Stimulated activated CD4-positive, alpha-beta T cell treated with anti-CD3 and anti-CD28 coated beads, Interleukin-12 subunit alpha, Interleukin-12 subunit beta, amount 100 ng/mL, for 4 hours (primary cell): Measurements from ENCODE around the gene TMEM229A.
"Not testable (repeated sequence)": the region's sequence is repeated elsewhere in the genome, so short reads cannot be mapped to it uniquely, and the experiment has no call there.

Source experiments
- DNase-seq: peaks from one replicate; pipeline ENCODE4 v3.0.0-alpha.2; 2020

The TMEM229A gene

DNA sequence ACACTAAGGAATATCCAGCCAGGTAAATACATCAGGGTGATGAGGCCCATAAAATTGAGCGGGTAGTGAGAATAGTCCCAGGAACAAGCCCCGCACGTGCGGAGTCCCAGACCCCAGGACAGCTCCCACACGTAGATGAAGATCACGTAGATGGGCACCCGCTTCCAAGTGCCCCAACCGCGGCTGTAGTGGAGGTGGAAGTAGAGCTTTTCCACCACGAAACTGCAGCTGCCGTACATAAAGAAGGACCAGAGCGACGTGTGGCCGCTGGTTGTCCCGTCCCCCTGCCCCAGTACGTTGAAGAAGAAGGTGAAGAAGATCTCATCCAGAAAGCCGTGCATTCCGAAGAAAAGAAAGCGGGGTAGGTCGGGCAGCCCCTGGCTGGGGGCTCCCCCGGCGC is 948 bp downstream of the TMEM229A start:
- DNase-seq = no peak

DNA sequence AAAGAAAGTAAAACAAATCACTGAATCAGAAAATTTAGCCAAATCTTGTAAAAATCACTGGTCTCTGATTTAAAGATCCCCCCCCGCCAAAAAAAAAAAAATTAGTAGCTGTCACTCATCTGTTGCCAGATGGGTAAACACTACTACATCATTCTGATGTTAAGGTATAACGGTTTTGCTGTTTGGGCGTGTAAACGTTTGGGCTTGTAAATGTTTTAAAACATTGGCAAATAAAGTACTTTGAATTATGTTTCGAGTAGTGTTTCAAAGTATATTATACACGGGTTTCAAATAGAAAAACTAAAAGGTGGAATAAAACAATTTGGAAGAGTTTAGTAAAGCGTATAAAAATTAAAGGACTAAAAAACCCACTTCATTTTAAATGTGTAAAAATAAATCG is 1.5 kb downstream of the TMEM229A start:
- no peak for DNase-seq

DNA sequence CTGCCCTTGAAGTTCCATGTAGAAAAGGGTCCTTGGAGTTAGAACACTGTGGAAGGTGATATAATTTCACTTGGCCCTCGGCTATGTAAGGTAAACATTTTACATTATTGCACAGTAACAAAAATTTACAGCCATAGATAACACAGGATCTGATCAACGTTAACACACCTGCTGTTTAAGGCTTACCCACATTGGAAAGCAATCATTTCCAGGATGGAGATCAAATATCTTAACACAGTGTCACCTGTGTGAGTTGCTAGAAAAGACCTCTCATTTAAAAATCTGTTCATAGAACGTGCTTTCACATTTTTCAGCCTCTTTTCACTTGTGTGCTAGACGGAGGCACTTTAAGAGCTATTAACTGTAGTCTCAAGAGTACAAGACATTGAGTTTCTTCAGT is 1.9 kb downstream of the TMEM229A start:
- no peak for DNase-seq

DNA sequence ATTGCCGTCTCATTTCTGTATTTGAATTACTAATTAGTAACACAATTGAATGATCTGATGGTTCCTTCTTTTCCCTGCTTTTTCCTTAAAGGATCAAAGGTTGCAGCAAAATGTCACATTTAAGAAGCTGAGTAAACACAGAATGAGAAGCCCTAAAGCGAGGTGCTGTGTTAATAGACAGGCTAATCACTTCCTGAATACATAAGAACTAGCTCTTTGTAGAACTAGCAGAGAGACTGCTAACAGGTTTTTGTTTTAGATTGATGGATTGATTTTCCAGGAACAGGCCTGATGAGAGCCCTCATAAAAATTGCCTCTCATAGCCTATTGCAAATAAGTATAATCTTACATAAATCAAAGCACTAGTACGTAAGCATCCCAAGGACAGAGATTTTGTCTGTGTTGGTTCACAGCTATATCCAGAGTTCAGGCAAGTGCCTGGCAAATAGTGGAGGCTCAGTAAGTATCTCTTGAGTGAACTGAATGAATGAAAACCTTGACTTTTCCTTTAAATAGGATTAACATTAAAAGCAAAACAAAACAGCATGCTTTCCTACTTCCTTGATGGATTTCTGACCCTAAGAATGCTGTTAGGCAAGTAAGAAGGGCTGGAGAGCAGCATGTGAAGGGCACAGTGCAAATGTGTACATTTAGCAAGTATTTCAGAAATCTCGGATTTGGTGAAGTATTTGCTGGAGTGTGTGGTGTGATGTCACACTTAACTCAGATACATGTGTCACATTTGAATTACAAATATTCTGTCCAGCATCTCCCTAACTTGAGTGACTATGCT is 3.3 kb downstream of the TMEM229A start:
- DNase-seq = no peak

DNA sequence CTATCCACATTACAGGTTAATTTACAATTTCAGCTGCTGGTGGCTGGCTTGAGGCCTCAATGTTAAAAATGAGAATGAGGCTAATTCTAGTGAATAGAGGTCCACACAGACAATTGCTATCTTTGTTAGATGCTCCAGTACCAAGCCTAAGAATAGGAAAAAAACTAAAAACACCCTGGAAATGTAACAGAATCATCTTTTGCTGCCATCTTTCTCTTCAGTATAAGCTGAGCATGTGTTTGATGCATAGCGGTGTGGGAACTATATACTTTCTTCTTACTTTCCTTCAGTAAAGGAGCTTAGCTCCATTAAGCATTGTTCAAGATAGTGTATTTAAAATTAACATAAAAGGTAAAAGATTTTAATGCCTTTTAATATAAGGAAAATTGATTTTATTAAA is 5.6 kb downstream of the TMEM229A start:
- no peak for DNase-seq

DNA sequence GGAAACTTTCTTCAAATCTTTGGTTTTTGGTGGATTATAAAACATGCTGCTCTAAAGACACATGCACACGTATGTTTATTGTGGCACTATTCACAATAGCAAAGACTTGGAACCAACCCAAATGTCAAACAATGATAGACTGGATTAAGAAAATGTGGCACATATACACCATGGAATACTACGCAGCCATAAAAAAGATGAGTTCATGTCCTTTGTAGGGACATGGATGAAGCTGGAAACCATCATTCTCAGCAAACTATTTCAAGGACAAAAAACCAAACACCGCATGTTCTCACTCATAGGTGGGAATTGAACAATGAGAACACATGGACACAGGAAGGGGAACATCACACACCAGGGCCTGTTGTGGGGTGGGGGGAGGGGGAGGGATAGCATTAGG is 8.5 kb downstream of the TMEM229A start:
- DNase-seq = not testable (repeated sequence)

DNA sequence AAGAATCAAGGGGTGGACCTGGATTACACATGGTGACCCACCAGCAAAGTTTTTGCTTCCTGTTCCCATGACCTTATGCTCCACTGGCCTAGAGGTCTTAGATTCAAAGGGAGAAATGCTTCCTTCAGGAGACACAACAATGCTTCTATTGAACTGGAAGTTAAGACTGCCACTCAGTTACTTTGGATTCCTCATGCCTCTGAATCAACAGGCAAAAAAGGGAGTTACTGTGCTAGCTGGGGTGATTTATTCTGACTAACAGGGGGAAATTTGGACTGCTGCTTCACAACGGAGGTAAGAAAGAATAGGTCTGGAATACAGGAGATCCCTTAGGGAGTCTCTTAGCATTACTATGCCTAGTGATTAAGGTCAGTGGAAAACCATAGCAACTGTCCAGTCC is 10.3 kb downstream of the TMEM229A start:
- no peak for DNase-seq

DNA sequence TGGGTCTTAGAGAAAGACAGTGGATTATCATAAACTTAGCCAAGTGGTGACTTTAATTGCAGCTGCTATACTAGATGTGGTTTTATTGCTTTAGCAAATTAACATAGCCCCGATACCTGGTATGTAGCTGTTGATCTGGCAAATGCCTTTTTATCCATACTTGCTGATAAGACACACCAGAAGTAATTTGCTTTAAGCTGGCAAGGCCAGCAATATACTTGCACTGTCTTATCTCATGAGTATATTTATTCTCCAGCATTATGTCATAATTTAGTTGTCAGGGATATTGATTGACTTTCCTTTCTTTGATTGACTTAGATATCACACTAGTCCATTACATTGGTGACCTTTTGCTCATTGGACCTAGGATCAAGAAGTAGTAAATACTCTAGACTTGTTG is 12.8 kb downstream of the TMEM229A start:
- DNase-seq = no peak

DNA sequence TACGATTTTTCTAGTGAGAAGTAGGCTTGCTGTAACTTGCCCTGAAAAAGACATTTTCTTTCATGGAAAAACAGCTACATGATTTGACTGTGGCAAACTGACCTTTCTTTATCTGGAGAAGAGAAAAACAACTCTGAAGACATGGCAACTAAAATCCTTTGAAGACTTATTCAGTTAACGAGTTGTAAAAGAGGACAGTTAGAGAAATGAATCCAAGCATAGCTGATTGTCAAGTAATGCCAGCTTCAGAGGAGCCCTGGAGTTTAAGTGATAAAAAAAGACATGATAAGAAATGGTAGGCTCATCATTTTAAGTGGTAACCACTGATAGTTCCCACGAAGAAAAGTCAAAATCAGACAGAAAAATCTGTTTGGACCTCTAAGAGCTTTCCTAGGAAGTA is 19.6 kb downstream of the TMEM229A start:
- DNase-seq = no peak

DNA sequence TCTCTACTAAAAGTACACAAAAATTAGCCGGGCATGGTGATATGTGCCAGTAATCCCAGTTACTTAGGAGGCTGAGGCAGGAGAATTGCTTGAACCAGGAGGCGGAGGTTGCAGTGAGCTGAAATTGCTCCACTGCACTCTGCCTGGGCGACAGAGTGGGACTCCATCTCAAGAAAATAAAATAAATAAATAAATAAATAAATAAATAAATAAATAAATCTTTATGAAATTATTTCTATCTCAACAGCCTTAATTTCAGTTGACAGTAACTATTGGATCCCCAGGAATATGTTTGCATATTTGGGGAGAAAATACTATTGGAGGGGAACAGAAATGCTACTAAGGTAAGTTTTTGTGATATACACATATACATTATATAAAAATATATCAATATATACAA is 20.0 kb downstream of the TMEM229A start:
- DNase-seq = no peak

DNA sequence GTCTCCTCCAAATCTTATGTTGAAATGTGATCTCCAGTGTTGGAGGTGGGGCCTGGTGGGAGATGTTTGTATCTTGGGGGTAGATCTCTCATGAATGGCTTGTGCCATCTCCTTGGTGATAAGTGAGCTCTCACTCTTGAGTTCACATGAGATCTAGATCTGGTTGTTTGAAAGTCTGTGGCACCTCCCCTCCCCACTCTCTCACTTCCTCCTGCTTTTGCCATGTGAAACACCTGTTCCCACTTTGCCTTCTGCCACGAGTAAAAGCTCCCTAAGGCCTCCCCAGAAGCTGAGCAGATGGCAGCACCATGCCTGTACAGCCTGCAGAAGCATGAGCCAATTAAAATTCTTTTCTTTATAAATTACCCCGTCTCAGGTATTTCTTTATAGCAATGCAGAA is 23.5 kb downstream of the TMEM229A start:
- no peak for DNase-seq

DNA sequence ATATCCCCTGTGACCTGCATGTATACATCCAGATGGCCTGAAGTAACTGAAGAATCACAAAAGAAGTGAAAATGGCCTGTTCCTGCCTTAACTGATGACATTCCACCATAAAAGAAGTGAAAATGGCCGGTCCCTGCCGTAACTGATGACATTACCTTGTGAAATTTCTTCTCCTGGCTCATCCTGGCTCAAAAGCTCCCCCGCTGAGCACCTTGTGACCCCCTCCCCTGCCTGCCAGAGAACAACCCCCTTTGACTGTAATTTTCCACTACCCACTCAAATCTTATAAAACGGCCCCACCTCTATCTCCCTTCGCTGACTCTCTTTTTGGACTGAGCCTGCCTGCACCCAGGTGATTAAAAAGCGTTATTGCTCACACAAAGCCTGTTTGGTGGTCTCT is 24.6 kb downstream of the TMEM229A start:
- not testable (repeated sequence) for DNase-seq

DNA sequence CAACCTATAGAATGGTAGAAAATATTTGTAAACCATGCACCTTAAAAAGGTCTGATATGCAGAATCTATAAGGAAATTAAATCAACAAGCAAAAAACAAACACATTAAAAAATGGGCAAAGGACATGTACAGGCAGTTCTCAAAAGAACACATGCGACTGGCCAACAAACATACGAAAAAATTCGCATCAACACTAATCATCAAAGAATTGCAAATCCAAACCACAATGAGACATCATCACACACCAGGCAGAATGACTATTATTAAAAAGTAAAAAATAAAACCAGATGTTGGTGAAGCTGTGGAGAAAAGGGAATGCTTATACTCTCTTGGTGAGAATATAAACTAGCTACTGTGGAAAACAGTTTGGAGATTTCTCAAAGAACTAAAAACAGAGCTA is 33.2 kb downstream of the TMEM229A start:
- no peak for DNase-seq

DNA sequence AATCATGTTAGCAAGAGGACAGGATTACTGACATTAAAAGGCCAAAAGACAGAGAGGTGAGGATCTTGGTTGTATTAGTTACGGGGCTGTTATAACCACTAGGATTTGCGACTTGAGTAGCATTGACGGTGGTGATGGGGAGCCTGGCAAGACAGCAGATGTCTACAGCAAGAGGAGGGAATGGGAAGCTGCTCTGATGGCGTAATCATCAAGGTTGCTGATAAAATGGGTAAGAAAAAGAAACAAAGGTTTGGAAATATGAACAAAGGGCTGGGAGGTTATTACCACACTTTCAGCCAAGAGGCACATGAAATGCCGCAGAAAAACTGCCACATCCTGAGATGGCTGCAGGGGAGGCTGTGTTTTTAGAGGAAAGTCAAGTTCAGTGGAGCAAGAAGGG is 33.9 kb downstream of the TMEM229A start:
- DNase-seq = no peak

DNA sequence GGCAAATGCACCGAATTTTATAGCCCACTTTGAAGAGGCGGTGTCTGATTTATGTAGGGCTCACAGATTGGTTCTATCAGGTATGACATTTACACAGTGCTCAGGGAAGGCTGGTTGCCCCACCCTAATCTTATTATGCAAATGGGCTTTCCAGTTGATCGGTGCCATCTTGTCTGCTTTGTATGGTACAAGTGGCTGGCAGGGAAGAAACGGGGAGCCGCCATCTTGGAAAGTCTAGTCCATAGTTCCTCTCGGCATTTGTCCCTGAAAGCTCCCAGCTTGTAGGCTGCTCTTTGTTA is 36.6 kb downstream of the TMEM229A start:
- no peak for DNase-seq

DNA sequence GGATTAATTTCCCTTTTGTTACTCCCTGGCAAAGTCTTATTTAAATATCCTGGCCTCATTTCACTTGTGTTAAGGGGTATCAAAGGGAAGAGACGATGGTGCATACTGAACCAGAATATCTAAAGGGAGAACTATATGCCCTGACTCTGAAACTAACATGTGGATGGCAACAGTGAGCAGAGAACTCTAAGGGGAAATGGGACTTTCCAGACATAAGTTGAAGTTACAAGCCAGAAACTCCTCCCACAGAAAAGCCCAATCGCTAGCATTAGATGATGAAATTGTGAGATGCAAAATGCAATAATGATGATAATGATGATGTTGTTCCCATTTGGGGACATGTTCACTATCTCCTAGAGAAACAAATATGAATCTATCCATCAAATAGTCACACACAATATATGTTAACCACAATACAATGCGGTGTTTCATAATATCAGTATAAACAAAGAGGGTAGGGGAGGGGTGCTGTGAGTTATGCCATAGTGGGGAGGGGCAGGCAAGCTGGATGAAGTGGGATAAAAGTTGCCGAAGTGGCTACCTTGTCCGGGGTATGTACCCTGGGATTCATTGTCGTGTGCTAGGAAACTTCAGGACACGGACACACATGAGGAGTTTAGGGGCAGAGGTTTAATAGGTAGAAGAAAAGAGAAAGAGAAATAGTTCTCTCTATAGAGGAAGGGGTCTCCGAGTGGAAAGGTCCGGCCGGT is 37.1 kb downstream of the TMEM229A start:
- no peak for DNase-seq

DNA sequence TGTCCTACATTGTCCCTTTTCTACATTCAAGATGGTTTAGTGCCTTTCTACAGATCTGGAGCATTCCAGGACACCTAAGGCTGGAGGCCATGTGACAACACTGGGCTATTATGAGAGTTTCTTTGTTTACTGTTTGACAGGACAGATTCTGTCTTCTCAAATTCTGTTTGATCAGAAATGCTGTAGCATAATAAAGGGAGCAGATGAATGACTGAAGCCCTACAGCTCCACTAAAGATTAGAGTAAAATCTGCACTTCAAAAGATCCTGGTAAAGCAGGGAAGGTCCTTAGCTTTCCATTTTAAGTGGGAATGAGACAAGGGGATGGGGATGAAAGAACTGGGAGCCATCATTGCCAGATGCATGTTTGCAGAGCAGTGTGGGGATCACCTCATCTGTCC is 38.4 kb downstream of the TMEM229A start:
- DNase-seq = no peak

DNA sequence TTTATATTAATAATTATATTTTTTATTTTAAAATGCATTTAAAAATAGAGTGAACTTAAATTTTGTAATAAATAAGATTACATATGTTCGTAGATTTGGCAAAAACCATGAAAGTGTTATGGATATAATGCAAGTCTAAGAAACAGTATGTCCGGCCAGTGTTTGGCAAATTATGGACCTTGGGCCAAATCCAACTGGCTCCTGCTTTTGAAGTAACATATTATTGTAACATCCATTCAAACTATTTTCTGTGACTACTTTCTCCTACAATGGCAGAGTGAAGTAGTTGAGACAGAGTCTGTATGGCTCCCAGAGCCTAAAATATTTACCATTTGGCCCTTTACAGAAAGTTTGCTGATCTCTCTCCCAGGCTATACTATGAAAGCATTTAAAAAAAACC is 38.9 kb downstream of the TMEM229A start:
- no peak for DNase-seq

DNA sequence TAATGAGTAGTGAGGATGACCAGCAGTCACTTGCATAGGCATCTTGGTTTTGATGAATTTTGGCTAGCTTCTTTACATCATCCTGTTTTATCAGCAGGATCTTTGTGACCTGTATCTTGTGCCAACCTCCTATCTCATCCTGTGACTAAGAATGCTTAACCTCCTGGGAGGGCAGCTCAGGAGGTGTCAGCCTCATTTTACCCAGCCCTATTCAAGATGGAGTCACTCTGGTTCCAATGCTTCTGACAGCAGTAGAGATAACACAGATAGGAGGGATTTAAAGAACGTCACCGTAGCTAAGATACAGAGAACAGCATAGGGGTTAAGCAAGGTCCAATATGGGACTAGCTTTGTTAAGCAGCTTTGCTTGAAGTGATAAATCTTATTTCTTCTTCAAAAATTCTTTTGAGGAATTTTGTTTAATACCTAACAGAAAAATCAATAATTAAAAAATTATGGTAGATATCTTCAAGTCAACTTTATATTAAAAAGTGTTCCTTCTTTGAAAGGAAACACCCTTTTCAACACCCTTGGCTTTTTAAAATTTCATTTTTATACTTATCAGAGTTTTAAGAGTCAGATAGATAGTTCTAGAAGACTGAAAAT is 39.9 kb downstream of the TMEM229A start:
- no peak for DNase-seq

DNA sequence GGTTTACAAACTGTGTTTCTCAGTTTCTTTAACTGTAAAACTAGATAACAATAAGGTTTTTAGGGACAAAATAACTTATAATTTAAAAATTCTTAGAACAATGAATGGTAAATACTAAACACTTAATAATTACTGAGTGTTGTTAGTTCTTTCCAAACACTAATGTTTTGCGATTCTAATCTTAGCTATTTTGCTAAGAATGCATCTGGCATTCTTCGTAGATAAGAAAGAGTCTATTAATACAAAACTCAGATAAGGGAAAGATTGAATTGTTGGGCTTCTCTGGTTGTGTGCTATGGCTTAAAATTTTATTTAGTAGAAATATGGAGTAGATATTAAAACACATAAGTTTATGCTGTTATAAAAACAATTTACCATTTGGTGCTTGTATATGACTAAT is 45.4 kb downstream of the TMEM229A start:
- no peak for DNase-seq
